Liver (tissue), 9 donors: ENCODE measurements around the gene MPHOSPH10. TPM values are rescaled to one million over a fixed set of nuclear protein-coding genes. Genes with fewer than 3 reads are reported as not detected.

Experiments used
- DNase-seq: peaks from one replicate; pipeline ENCODE4 v3.0.0-alpha.2; 2017; ENCODE audit warnings: low spot score
- H3K27ac ChIP-seq, 2 donors: one replicate each; pipeline ENCODE4 v1.7.0; 2013; ENCODE audit warnings: inconsistent platforms in 2 of 2, low read length in 2 of 2, control low read depth in 1 of 2, low read depth in 1 of 2, mild to moderate bottlenecking in 1 of 2
- H3K27me3 ChIP-seq, 4 donors: one replicate each; pipeline versions ENCODE4 v1.6.1 to v1.7.0; 2013; ENCODE audit warnings: low read length in 3 of 4, inconsistent platforms in 1 of 4, mild to moderate bottlenecking in 1 of 4, moderate library complexity in 1 of 4; ENCODE audit not compliant: control insufficient read depth in 4 of 4, insufficient read depth in 4 of 4
- H3K36me3 ChIP-seq, 4 donors: one replicate each; pipeline versions ENCODE4 v1.6.1 to v1.7.0; 2013; ENCODE audit warnings: low read length in 3 of 4, mild to moderate bottlenecking in 3 of 4, low read depth in 1 of 4, moderate library complexity in 1 of 4; ENCODE audit not compliant: control insufficient read depth in 4 of 4, insufficient read depth in 3 of 4
- H3K4me1 ChIP-seq, 4 donors: one replicate each; pipeline versions ENCODE4 v1.6.1 to v1.7.0; 2013; ENCODE audit warnings: low read length in 3 of 4, mild to moderate bottlenecking in 3 of 4, moderate library complexity in 1 of 4; ENCODE audit not compliant: control insufficient read depth in 4 of 4, insufficient read depth in 4 of 4
- H3K4me3 ChIP-seq, 3 donors: one replicate each; pipeline versions ENCODE4 v1.6.1 to v1.7.0; 2013; ENCODE audit warnings: low read length in 3 of 3, control low read depth in 1 of 3, low read depth in 1 of 3, mild to moderate bottlenecking in 1 of 3
- H3K9ac ChIP-seq, 2 donors: one replicate each; pipeline ENCODE4 v1.7.0; 2013; ENCODE audit warnings: low read length in 2 of 2, mild to moderate bottlenecking in 2 of 2, moderate library complexity in 2 of 2, control low read depth in 1 of 2, low read depth in 1 of 2
- H3K9me3 ChIP-seq, 4 donors: one replicate each; pipeline versions ENCODE4 v1.6.1 to v1.7.0; 2013; ENCODE audit warnings: low read length in 3 of 4; ENCODE audit not compliant: control insufficient read depth in 4 of 4
- ATF3 ChIP-seq: IDR thresholded peaks from 2 replicates; pipeline ENCODE4 v1.6.1; 2016; ENCODE audit warnings: antibody characterized with exemption
- CTCF ChIP-seq: fragments of 150-350 bp; IDR thresholded peaks from 2 replicates; pipeline ENCODE4 v1.5.1; 2017; ENCODE audit warnings: improper control_type of control experiment, low read depth, low read length; ENCODE audit not compliant: missing input control
- EGR1 ChIP-seq, 2 donors: IDR thresholded peaks; 2 replicates each; pipeline ENCODE4 v1.6.1; 2016 to 2018; ENCODE audit warnings: antibody characterized with exemption in 2 of 2, low read depth in 2 of 2
- FOXA1 ChIP-seq: IDR thresholded peaks from 2 replicates; pipeline ENCODE4 v1.6.1; 2016; ENCODE audit warnings: antibody characterized with exemption
- FOXA2 ChIP-seq: IDR thresholded peaks from 2 replicates; pipeline ENCODE4 v1.6.1; 2016; ENCODE audit warnings: antibody characterized with exemption
- GABPA ChIP-seq, 2 donors: IDR thresholded peaks in 1 of 2; conservative IDR thresholded peaks in 1 of 2; 2 replicates each; pipeline ENCODE4 v1.6.1; 2016; ENCODE audit warnings: antibody characterized with exemption in 2 of 2, mild to moderate bottlenecking in 1 of 2, moderate library complexity in 1 of 2
- HNF4A ChIP-seq, 2 donors: conservative IDR thresholded peaks; 2 replicates each; pipeline ENCODE4 v1.6.1; 2016; ENCODE audit warnings: antibody characterized with exemption in 2 of 2, mild to moderate bottlenecking in 2 of 2
- HNF4G ChIP-seq: IDR thresholded peaks from 2 replicates; pipeline ENCODE4 v1.6.1; 2016; ENCODE audit warnings: antibody characterized with exemption
- JUND ChIP-seq, 2 donors: IDR thresholded peaks; 2 replicates each; pipeline ENCODE4 v1.6.1; 2016; ENCODE audit warnings: antibody characterized with exemption in 2 of 2
- MAX ChIP-seq: IDR thresholded peaks from 2 replicates; pipeline ENCODE4 v1.6.1; 2016; ENCODE audit warnings: antibody characterized with exemption
- NR2F2 ChIP-seq: IDR thresholded peaks from 2 replicates; pipeline ENCODE4 v1.6.1; 2016; ENCODE audit warnings: antibody characterized with exemption
- RAD21 ChIP-seq, 2 donors: IDR thresholded peaks; 2 replicates each; pipeline ENCODE4 v1.6.1; 2016; ENCODE audit warnings: antibody characterized with exemption in 2 of 2, mild to moderate bottlenecking in 2 of 2
- REST ChIP-seq: IDR thresholded peaks from 2 replicates; pipeline ENCODE4 v1.6.1; 2016; ENCODE audit warnings: antibody characterized with exemption, mild to moderate bottlenecking
- RXRA ChIP-seq, 2 donors: IDR thresholded peaks; 2 replicates each; pipeline ENCODE4 v1.6.1; 2017 to 2018; ENCODE audit warnings: antibody characterized with exemption in 2 of 2, mild to moderate bottlenecking in 1 of 2
- SP1 ChIP-seq: IDR thresholded peaks from 2 replicates; pipeline ENCODE4 v1.6.1; 2018; ENCODE audit warnings: antibody characterized with exemption, mild to moderate bottlenecking
- TAF1 ChIP-seq: conservative IDR thresholded peaks from 2 replicates; pipeline ENCODE4 v1.6.1; 2016; ENCODE audit warnings: antibody characterized with exemption, mild to moderate bottlenecking
- YY1 ChIP-seq: IDR thresholded peaks from 2 replicates; pipeline ENCODE4 v1.6.1; 2016; ENCODE audit warnings: antibody characterized with exemption, mild to moderate bottlenecking
- ZBTB33 ChIP-seq: IDR thresholded peaks from 2 replicates; pipeline ENCODE4 v1.6.1; 2016; ENCODE audit warnings: antibody characterized with exemption
- WGBS: extraction: QIAGEN DNeasy Blood & Tissue Kit; methylation state at CpG from one replicate; pipeline ENCODE4 v1.1.7; 2013; 5-methylcytosine and 5-hydroxymethylcytosine counted together
- polyA plus RNA-seq, 2 donors: library from polyadenylated mRNA; stranded (reverse) in 1 of 2; unstranded in 1 of 2; fragments of 200-250 nt in 1 of 2; fragments of >200 nt in 1 of 2; fragmentation: Nextera tagmentation in 1 of 2; extraction: Ambion mirVana in 1 of 2; gene quantifications; one replicate each; pipeline versions ENCODE4 v1.2.1 to v1.2.3, GENCODE V29; 2013 to 2015
- total RNA-seq, 2 donors: library from RNA; depleted of rRNA; stranded (reverse); fragments of >200 nt; gene quantifications; one replicate each; pipeline ENCODE4 v1.2.3, GENCODE V29; 2014
- donor health status: healthy.
- donor health status: healthy.
- donor health status: healthy.
- donor health status: healthy.
- donor health status: healthy.

The MPHOSPH10 gene
- total and polyA plus RNA-seq, 4 donors = 8.7 to 13.6 (median 11.3) TPM

DNA sequence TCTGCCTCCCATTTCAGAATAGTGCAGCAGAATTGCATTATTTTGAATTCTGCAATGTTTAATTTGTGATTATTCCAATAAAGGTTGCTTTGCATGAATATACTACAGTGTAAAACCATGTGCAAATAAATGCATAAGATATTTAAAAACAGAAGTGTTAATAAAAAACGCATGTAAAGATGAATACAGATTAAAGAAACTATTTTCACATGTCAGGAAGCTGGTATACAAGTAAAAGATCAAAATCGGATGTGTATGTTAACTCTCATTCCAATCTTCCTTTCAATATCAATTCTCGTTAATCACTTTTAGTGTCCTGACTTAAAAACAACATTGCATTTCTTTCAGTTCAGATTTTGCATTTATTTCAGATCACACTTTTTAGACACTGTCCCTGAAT, 3.5 kb upstream of the MPHOSPH10 start (continued):
- no peak for TF ChIP-seq REST

- no peaks in the 10 kb centered on the region for H3K27me3 ChIP-seq
- TF ChIP-seq ZBTB33 (no peak), MAX (no peak), HNF4A (conservative IDR thresholded peaks at IDR 0.05) (peak in 1 of 2 donors; percentile 69), RAD21 (IDR thresholded peaks at IDR 0.05) (no peak), FOXA2 (no peak), REST (no peak), SP1 (peak; percentile 17), TAF1 (peak; percentile 54), YY1 (no peak), HNF4G (no peak), FOXA1 (no peak), CTCF (no peak), JUND (IDR thresholded peaks at IDR 0.05) (peak in 1 of 2 donors; percentile 9), ATF3 (no peak), NR2F2 (no peak), EGR1 (IDR thresholded peaks at IDR 0.05; ENCODE audit: low read depth in 2 of 2) (peak in 1 of 2 donors; percentile 12), GABPA (IDR thresholded peaks at IDR 0.05 in 1 of 2, conservative IDR thresholded peaks at IDR 0.05 in 1 of 2) (no peak), RXRA (IDR thresholded peaks at IDR 0.05) (peak; percentile 55 to 69)
- peak overlapping the region; percentile 96 to 100 for H3K27ac ChIP-seq
- 1% methylated on average over 18 of the region's 18 CpGs for WGBS
- no peak for DNase-seq
- no peaks in the 10 kb centered on the region for H3K9me3 ChIP-seq
- peak overlapping the region; percentile 92 to 96 for H3K9ac ChIP-seq
- H3K4me3 ChIP-seq = peak overlapping the region; percentile 70 to 99 (median 96)
- peaks cover 10 to 35% (median 21%) of the 10 kb centered on the region in 4 donors for H3K4me1 ChIP-seq
- H3K36me3 ChIP-seq = peaks cover 0 to 6% (median 5%) of the 10 kb centered on the region in 4 donors
Observed at GRCh38 chr2:71129114-71129901, 1.1 kb upstream of the MPHOSPH10 start.
